Ishikawa (cell line): ENCODE results near the gene DKK3.

Experiments used
- CEBPB ChIP-seq: IDR thresholded peaks from 2 replicates; pipeline ENCODE4 v1.6.1; 2012
- CREB1 ChIP-seq: IDR thresholded peaks from 2 replicates; pipeline ENCODE4 v1.6.1; 2012; ENCODE audit warnings: low read depth
- EGR1 ChIP-seq: IDR thresholded peaks from 2 replicates; pipeline ENCODE4 v1.6.1; 2012
- EP300 ChIP-seq: IDR thresholded peaks from 2 replicates; pipeline ENCODE4 v1.6.1; 2012; ENCODE audit warnings: borderline replicate concordance
- FOXM1 ChIP-seq: IDR thresholded peaks from 2 replicates; pipeline ENCODE4 v1.6.1; 2012; ENCODE audit warnings: low read depth, borderline replicate concordance
- MAX ChIP-seq: IDR thresholded peaks from 2 replicates; pipeline ENCODE4 v1.6.1; 2012
- NFIC ChIP-seq: IDR thresholded peaks from 2 replicates; pipeline ENCODE4 v1.6.1; 2012
- RAD21 ChIP-seq: IDR thresholded peaks from 2 replicates; pipeline ENCODE4 v1.6.1; 2012; ENCODE audit warnings: low read depth
- REST ChIP-seq: IDR thresholded peaks from 2 replicates; pipeline ENCODE4 v1.6.1; 2012; ENCODE audit warnings: low read depth, mild to moderate bottlenecking
- TAF1 ChIP-seq: IDR thresholded peaks from 2 replicates; pipeline ENCODE4 v1.6.1; 2012; ENCODE audit warnings: low read depth, mild to moderate bottlenecking
- TCF12 ChIP-seq: IDR thresholded peaks from 2 replicates; pipeline ENCODE4 v1.6.1; 2012; ENCODE audit warnings: low read depth
- TEAD4 ChIP-seq: IDR thresholded peaks from 2 replicates; pipeline ENCODE4 v1.6.1; 2012
- USF1 ChIP-seq: IDR thresholded peaks from 2 replicates; pipeline ENCODE4 v1.6.1; 2012
- YY1 ChIP-seq: IDR thresholded peaks from 2 replicates; pipeline ENCODE4 v1.6.1; 2012; ENCODE audit warnings: low read depth
- ZBTB7A ChIP-seq: IDR thresholded peaks from 2 replicates; pipeline ENCODE4 v1.6.1; 2012; ENCODE audit warnings: low read depth

DKK3 gene

GRCh38 chr11:12013781-12014180, 5.4 kb upstream of the DKK3 start:
- TF ChIP-seq TAF1: no peak
- no peak for TF ChIP-seq EGR1
- TF ChIP-seq ZBTB7A: no peak
- no peak for TF ChIP-seq EP300
- TF ChIP-seq NFIC: no peak
- no peak for TF ChIP-seq FOXM1
- TF ChIP-seq YY1: no peak
- TF ChIP-seq TEAD4: no peak

- no peak for TF ChIP-seq TCF12
- peak; percentile 34; the same call in 1 of the 2 replicates for TF ChIP-seq TEAD4
- TF ChIP-seq TAF1: 0 out of 2 replicates have a peak, but pooled peaks have one; percentile 33
Observed at GRCh38 chr11:12009617-12010321, 1.3 kb upstream of the DKK3 start.

- TF ChIP-seq ZBTB7A (no peak), MAX (0 out of 2 replicates have a peak, but pooled peaks have one; percentile 18), YY1 (peak; percentile 47; the same call in 1 of the 2 replicates), EP300 (no peak)
Observed at GRCh38 chr11:12008790-12009616, 577 bp upstream of the DKK3 start.

- TF ChIP-seq REST (peak; percentile 83), RAD21 (no peak)
Observed at GRCh38 chr11:12007230-12007593, 1.2 kb downstream of the DKK3 start.

GRCh38 chr11:12006552-12007229, 1.7 kb downstream of the DKK3 start:
- no peak for TF ChIP-seq USF1
- TF ChIP-seq YY1: no peak
- no peak for TF ChIP-seq TAF1
- TF ChIP-seq TCF12: no peak
- no peak for TF ChIP-seq CEBPB
- TF ChIP-seq FOXM1: no peak
- TF ChIP-seq EP300: no peak
- TF ChIP-seq CREB1: no peak
- TF ChIP-seq TEAD4: no peak
- TF ChIP-seq RAD21: no peak
- no peak for TF ChIP-seq EGR1
- TF ChIP-seq REST: no peak
- TF ChIP-seq MAX: no peak
- TF ChIP-seq ZBTB7A: no peak
- no peak for TF ChIP-seq NFIC

- TF ChIP-seq CREB1 (no peak), USF1 (no peak), MAX (no peak), TAF1 (no peak), EP300 (no peak), TEAD4 (no peak), YY1 (no peak), REST (no peak), FOXM1 (no peak), ZBTB7A (no peak), EGR1 (no peak), NFIC (no peak), RAD21 (no peak), TCF12 (no peak), CEBPB (no peak)
Observed at GRCh38 chr11:12005476-12005875, 3.0 kb downstream of the DKK3 start.
